ENCODE results near the gene PRRC1.

Gene PRRC1

DNA sequence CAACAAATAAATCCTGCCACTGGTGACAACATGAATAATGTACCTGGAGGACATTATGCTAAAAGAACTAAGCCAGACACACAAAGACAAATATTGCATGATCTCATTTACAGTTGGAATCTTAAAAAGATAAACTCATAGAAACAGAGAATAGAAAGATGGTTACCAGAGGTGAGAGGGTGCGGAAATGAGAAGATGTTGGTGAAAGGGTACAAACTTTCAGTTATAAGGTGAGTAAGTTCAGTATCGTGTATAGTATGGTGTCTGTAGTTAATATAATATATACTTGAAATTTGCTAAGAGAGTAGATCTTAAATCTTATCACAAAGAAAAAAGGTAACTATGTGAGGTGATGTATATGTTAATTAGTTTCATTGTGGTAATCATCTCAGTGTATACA, 63.3 kb downstream of the PRRC1 start:
- DNase-seq (ENCODE audit: low spot score), result no peak

DNA sequence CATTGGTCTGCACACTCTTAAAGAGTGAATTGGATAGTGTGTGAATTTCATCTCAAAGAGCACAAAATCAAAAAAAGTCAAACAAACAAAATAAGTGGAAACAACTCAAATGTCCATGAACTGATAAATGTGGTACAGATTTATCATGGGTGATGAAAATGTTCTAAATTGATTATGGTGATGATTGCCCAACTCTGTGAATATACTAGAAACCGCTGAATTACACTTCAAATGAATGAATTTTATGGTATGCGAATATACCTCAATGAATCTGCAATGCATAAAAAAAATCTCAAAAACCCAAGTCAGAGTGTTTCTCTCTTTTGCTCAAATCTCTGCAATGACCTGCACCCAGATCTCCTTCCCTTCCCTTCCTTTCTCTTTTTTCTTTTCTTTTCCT, 64.0 kb downstream of the PRRC1 start:
- DNase-seq (ENCODE audit: low spot score), result no peak

DNA sequence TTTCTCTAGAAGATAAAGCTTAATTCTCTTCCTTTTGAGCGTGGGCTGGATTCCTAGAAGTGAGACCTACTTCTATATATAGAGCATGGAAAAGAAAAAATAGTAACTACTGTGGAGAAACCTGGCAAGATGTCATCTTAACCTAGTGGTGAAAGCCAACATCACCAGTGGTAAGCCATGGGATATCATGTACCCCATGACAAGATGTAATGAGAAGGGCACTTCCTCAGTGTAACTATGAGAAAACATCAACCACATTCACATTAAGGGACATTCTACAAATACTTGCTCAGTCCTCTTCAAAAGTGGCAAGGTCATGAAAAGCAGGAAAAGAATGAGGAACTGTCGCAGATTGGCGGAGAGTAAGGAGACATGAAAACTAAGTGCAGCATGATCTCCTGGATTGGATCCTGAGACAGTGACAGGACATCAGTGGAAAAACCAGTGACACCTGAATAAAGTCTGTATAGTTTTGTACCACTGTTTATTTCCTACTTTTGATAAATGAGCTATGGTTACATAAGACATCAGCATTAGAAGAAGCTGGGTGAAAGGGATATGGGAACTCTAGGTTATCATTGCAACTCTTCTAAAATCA, 65.4 kb downstream of the PRRC1 start:
- peak; percentile 42 for DNase-seq (ENCODE audit: low spot score)

- DNase-seq (ENCODE audit: low spot score), result no peak
These were observed 66.4 kb downstream of the PRRC1 start for GRCh38 chr5:127583866-127584265.

DNA sequence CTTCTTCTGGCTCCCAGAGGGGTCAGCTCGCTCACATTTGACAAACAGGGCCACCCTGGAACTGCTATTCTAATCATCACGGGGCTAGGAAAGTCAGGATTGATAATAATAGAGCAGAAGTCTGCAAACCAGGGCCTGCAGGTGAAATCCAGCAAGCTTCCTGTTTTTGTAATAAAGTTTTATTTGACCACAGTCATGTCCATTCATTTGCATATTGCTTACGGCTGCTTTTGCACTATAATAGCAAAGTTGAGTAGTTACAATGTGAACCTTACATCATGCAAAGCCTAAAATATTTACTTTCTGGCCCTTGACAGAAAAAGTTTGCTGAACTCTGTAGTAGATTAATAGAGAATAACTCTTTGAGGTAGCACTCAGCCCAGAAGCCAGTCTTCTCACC, 68.2 kb downstream of the PRRC1 start:
- no peak for DNase-seq (ENCODE audit: low spot score)

GRCh38 chr5:127586066-127586770, 68.8 kb downstream of the PRRC1 start:
- DNase-seq (ENCODE audit: low spot score), result peak; percentile 75

GRCh38 chr5:127586811-127587210, 69.4 kb downstream of the PRRC1 start:
- no peak for DNase-seq (ENCODE audit: low spot score)

- DNase-seq (ENCODE audit: low spot score), result no peak
These were observed 69.9 kb downstream of the PRRC1 start for GRCh38 chr5:127587246-127587917.

DNA sequence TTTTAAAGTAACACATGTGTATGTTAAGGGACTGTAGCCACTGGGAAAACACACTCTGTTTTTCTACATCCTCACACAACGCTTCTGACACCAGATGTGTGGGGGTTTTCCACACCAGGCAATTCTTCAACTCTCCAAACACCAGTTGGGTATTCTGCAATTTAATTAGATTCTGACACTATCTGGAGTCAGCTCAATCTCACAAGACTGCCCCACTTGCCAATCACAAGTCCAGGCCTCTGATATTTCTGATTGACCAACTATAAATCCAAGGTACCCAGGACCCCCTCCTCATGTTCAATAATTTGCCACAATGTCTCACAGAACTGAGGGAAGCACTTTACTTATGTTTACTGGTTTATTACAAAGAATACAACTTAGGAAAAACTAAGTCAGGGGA, 70.9 kb downstream of the PRRC1 start:
- DNase-seq (ENCODE audit: low spot score), result no peak

DNA sequence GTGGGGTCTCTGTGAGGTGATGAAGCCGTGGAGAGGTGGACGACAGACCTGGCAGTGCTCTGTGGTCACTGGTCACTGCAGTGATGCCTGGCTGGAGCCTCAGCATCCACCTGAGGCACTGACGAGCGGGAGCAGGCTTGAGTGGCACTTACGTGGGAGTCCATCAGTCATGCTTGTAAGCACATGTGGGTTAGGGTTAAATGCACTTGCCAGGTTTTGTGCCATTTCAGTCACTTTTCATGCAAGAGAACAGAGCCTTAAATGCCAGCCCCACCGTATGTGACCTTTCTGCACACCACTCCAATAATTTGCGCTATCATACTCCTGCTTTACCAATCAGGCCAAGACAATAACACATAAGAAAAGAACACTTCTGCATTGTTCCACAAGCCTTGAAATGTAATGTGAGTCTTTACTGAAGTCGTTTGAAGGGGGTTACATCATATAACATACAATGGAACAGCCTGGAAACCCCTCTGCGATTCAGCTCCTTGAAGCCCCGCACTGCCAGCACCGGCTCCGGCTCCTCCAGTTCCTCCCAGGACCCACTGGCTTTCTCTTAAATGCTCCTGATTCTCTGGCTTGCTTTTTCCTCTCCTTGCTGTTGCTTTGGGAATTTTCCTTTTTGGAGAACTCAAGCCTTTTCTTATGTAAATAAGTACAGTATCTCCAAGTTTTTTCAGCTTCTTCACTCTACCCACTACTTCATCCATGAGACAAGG, 72.0 kb downstream of the PRRC1 start:
- DNase-seq (ENCODE audit: low spot score), result no peak

DNA sequence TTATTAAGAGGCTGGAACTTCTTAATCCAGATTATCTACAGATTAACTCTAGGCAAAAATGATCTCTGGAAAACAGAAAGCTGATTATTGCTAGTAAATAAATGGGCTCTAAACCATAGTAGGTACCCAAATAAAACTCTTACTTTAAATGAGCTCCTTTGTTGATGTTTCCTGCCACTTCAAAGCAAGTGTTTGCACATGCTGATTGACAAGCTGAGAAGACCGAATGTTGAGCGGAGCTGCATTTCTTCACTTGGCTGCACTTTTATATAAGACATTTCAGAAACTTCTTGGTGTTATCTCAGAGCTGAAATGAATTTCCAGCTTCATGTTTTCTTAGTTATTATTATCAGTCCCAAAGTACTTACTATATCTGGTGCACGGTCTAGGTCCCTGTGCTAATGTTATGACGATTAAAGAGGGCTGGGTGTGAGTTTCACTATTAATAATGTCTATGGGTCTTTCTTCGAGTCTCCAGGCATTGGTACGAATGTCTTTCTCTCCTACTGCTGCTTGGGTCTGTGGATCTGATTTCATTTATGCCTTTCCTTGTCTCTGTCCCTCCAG, 72.8 kb downstream of the PRRC1 start:
- no peak for DNase-seq (ENCODE audit: low spot score)

GRCh38 chr5:127595484-127596368, 78.3 kb downstream of the PRRC1 start:
- no peak for DNase-seq (ENCODE audit: low spot score)

GRCh38 chr5:127596501-127596900, 79.1 kb downstream of the PRRC1 start:
- no peak for DNase-seq (ENCODE audit: low spot score)

GRCh38 chr5:127599320-127599719, 81.9 kb downstream of the PRRC1 start:
- DNase-seq (ENCODE audit: low spot score), result no peak

- DNase-seq (ENCODE audit: low spot score), result no peak
These were observed 82.4 kb downstream of the PRRC1 start for GRCh38 chr5:127599847-127600246.

GRCh38 chr5:127601111-127601510, 83.7 kb downstream of the PRRC1 start:
- DNase-seq (ENCODE audit: low spot score), result no peak

DNA sequence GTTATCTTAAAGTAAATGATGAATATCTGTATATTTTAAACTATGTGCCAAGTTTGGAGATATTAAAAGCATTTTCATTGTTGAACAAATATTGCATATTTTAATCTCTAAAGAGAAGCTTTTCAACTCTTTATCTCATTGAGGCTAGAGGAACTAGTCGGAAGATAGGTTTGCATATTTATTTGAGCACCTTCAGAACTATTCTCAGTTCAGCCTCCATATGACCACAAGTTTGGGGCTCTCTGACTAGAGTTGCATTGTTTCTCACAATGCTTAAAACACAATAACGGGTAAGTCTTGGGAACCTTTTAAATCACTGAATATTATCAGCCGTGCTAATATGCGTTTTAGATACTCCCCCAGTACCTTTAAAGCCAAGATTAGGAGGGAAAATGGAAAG, 84.2 kb downstream of the PRRC1 start:
- no peak for DNase-seq (ENCODE audit: low spot score)

GRCh38 chr5:127602481-127602880, 85.0 kb downstream of the PRRC1 start:
- no peak for DNase-seq (ENCODE audit: low spot score)

DNA sequence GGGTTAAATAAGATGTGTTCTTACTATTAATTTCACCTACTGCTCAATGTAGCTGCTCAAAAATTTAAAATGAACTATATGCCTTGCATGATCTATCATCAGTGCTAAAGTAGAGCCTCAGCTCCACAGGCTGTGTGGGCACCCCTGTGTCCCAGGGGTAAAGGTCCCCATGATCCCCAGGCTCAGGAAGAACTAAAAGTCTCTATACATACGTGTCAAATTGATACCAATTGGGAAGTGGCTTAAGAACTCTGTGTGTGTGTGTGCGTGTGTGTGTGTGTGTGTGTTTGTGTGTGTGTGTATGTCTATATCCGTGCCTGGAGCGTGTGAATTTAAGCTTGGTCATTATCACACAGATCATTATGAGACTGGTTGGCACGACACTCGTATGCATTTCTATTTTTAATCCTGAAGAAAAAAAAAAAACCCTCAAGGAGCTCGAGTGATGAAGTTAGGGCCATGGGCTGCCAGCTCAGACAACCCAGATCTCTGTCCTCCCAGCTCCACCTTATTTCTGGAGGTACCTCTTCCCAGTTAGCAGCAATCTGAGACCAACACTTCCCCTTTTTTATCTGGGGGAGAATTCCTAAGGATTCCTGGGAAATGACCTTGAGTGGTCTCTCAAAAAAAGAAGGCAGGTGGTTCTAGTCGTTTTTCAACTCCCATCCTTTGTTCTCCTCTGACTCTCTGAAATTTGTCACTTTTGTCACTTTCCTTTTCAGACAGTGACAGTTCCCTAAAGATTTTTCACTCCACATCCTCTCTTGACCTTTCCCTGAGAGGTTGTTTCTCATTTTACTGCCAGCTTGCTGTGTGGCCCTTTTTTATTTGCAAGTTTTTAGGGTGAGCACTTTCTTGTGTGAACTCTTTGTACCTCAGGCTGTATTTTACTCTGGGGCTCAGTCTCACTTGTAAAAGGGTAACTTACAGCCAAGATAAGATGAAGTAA, 85.7 kb downstream of the PRRC1 start:
- DNase-seq (ENCODE audit: low spot score), result no peak

All from kidney tubule cell (primary cell).